Retina (tissue), 1 donor: ENCODE results near the gene GRIK4.

Experiments
- DNase-seq: peaks from one replicate; pipeline ENCODE4 v3.0.0-alpha.2; 2016

The GRIK4 gene

DNA sequence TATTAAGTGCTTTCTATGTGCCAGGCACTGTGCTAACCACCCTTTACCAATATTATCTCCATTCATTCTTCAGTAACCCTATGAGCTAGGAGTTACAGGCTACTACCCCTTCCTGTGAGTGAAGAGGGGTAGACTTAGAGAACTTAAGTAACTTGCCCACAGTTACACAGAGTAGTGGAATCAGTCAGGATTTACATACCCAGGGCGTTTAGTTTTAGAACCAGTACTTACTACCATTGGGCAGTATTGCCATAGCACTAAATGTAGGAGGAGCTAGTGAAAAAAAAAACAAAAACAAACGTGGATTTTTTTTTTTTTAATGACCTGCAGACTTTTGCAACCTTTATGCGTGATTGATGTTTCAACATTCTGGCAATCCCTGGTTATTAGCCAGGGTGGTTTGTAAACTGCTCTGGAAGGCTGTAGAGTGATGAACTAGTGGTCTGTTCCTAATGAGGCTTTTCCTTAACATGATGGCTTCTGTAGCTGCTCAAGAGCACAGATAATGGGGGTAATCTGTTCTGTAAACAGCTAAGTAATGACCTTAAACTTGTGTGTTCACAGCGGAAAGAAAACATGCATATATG, 523.7 kb downstream of the GRIK4 start:
- no peak for DNase-seq

DNA sequence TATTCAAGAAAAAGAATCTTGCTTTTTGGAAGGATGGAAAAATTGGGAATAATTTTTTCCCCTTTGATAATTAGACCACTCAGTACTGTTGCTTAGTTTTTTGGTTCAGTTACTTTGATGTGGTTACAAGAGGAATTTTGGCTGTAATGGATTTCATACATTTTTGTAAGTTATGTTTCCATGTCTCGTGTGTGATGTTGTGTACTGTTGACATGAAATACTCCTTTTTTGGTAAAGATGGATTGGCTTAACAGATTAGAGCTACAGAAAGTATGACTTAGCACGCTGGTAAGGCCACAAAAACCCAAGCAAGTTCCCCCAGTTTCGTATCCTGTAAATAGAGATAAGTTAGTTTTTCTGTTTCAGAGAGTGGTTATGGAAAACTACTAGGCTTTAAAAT, 524.2 kb downstream of the GRIK4 start:
- no peak for DNase-seq

DNA sequence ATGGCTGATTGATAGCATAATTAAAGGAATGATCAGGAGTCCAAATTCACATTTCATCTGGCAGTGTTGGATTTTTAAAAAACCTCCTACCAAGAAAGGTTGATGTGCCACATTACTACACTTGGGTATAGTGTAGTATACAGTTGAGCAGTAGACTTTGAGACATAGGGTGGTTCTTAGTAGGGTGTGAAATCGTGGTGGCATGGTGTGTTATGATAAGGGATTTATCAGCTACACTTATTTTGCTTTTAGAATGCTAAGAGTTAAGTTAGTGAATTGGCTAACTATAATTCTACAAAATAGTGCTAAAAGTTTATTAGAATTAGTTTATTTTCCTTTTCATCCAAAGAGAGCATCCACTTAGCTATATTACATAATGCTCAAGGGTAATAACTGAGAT, 525.5 kb downstream of the GRIK4 start:
- DNase-seq, result no peak
